ENCODE data around the gene NAPA.
A peak's percentile ranks its signal among the peaks of the same experiment; 100 is the strongest.

NAPA gene

DNA sequence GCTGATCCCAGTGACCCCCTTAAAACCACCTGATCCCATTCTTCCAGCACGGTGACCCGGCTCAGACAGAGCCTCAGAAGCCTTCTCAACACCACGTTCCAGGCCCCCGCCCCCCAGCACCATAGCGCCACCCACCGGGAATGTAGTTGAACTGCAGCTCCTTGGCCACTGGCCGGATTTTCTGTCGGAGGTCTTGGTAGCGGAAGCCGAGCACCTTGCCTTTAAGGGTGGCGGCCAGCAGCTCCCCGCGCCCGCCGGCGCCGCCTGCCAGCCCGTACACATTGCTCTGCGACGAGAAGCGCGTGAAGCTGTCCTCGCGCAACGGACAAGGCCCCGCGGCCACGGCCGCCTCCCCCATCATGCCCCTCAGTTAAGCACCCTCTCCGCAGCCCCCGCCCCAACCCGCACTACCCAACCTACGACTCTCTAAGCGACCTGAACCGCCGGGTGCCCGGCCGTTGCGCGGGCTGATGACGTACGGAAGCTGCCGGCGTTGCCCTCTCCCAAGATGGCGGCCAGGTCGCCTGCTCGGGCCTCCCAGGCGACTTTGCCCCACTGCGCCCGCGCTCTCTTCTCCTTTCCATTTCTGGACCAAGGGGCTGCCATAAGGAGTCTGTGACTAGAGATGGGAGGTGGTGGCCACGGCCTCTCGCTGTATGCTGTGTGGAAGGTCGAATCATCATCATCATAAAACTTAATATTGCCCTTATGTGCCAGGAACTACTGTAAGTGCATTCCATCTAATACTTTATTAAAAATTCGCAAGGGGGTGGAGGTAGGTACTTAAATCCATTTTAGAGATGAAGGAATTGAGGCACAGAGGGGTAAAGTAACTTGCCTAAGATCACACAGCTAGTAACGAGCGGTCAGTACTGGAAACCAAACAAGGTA is 30.8 kb downstream of the NAPA start, which contains the start of gene KPTN:
TSS of gene KPTN (minus strand) at position 420 of the 891 bp plus-strand sequence. CDS start at position 361, 59 bp downstream.
- peak; percentile 55 for DNase-seq (ENCODE audit: low read depth)
- peak within 1 kb of the TSS; percentile 56 for H3K4me3 ChIP-seq (ENCODE audit: control insufficient read depth, low read depth, low read length)
- TF ChIP-seq, protein P1, sequence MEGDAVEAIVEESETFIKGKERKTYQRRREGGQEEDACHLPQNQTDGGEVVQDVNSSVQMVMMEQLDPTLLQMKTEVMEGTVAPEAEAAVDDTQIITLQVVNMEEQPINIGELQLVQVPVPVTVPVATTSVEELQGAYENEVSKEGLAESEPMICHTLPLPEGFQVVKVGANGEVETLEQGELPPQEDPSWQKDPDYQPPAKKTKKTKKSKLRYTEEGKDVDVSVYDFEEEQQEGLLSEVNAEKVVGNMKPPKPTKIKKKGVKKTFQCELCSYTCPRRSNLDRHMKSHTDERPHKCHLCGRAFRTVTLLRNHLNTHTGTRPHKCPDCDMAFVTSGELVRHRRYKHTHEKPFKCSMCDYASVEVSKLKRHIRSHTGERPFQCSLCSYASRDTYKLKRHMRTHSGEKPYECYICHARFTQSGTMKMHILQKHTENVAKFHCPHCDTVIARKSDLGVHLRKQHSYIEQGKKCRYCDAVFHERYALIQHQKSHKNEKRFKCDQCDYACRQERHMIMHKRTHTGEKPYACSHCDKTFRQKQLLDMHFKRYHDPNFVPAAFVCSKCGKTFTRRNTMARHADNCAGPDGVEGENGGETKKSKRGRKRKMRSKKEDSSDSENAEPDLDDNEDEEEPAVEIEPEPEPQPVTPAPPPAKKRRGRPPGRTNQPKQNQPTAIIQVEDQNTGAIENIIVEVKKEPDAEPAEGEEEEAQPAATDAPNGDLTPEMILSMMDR (IDR thresholded peaks at IDR 0.05; ENCODE audit: control insufficient read depth, insufficient read depth, low read depth, low read length, missing control alignments): peak; percentile 98

DNA sequence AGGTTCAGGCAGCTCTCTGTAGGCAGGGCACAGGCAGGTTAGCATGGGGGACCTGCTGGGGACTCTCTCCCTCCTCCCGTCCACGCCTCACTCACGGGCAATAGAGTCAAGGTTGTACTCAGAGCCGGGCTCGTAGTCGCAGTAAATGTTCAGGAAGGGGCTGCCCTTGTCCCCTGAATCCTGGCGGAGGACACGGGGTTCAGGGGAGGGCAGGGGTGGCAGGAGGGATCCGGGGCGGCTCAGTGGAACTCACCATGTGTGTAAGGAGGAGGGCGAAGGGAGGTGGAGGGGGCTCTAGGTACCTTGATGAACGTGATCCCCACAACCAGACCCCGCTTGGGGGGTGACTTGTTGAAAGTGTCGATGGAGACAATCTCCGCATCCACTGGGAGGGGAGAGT is 31.7 kb downstream of the NAPA start:
- no peak for DNase-seq (ENCODE audit: low read depth)
- H3K4me3 ChIP-seq (ENCODE audit: control insufficient read depth, low read depth, low read length): peak overlapping the region; percentile 56
- TF ChIP-seq, protein P1 (IDR thresholded peaks at IDR 0.05; ENCODE audit: control insufficient read depth, insufficient read depth, low read depth, low read length, missing control alignments): no peak

GRCh38 chr19:47481460-47482052 is 33.3 kb downstream of the NAPA start:
- no peak for DNase-seq (ENCODE audit: low read depth)
- no peak overlapping the region for H3K4me3 ChIP-seq (ENCODE audit: control insufficient read depth, low read depth, low read length)
- TF ChIP-seq, protein P1 (IDR thresholded peaks at IDR 0.05; ENCODE audit: control insufficient read depth, insufficient read depth, low read depth, low read length, missing control alignments): no peak

DNA sequence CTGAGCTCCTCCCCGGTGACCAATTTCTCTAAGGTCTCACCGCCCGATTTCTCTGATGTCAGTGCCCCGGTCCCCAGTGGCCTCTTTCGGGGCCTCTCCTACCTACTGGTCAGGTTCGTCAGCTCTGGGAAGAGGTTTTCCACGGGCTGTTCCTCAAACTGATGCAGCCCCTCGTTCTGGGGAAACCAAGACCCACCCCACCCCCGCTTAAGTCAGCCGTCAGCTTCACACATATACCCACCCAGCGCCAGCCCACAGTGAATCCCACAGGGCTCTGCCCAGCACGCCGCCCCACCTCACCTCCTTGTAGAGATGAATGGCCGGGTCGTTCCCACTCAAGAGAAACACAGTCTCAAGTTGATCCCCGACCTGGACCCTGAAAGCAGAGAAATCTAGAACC is 34.2 kb downstream of the NAPA start:
- DNase-seq (ENCODE audit: low read depth): no peak
- H3K4me3 ChIP-seq (ENCODE audit: control insufficient read depth, low read depth, low read length): no peak overlapping the region
- TF ChIP-seq, protein P1 (IDR thresholded peaks at IDR 0.05; ENCODE audit: control insufficient read depth, insufficient read depth, low read depth, low read length, missing control alignments): no peak

DNA sequence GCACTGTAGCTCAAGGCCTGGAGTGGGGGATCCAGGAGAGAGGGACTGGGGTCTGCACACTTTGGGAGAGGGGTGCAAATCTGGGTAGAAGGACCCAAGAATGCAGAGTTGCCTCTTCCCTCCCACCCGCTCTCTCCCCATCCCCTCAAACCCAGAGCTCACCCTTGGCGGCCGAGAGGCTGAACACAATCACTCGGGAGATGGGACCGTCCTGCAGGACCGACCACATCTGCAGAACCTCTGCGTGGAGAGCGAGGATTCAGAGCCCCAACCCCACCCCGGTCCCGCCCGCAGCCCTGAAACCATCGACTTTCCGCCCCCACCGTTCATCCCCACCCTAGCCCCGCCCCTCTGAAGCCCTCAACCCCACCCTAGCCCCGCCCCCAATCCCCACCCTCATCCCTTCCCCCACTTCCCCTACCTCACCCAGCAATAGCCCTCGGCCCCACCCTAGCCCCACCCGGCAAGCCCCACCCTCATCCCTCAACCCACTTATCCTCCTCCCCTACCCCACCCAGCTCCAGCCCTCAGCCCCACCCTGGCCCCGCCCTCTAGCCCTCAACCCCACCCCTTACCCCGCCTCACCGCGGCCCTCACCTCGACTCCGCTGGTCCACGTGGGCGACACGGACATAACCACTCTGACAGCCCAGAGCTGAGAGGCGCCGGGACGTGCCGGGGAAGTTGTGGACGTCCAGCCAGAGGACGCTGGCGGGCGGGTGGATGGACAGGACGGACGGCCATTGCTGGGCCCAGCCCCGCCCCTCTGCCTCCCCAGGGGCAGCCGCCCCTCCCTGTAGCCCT is 35.0 kb downstream of the NAPA start:
- H3K4me3 ChIP-seq (ENCODE audit: control insufficient read depth, low read depth, low read length): peak overlapping the region; percentile 17; the same call in 1 of the 2 replicates
- TF ChIP-seq, protein P1 (IDR thresholded peaks at IDR 0.05; ENCODE audit: control insufficient read depth, insufficient read depth, low read depth, low read length, missing control alignments): no peak
- no peak for DNase-seq (ENCODE audit: low read depth)

DNA sequence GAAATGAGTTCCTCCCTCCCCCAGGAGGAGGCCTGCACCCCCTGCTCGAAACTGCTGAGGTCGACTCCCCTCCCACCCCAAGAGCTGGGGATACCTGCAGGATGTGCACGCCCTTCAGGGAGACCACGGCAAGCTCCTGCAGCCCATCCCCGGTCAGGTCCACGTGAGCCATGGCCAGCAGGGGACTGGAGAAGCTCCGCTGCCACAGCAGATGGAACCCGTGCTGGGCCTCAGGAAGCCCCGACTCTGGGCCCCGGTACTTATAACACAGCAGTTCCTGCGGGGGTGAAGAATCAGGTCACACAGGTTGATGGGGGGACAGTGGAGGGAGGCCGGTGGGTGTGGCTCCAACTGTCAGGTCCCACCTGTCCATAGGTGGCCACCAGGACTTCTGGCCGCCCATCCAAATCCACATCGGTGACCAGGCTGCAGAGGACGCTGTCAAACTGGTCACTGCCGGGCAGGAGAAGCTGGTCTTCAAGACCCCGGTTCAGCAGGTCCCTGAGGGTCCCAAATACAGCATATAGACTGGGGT is 38.4 kb downstream of the NAPA start:
- no peak for DNase-seq (ENCODE audit: low read depth)
- H3K4me3 ChIP-seq (ENCODE audit: control insufficient read depth, low read depth, low read length): no peak overlapping the region
- TF ChIP-seq, protein P1 (IDR thresholded peaks at IDR 0.05; ENCODE audit: control insufficient read depth, insufficient read depth, low read depth, low read length, missing control alignments): no peak
